ENCODE results near the gene TARDBP. TPM values are rescaled to one million over a fixed set of nuclear protein-coding genes. Genes with fewer than 3 reads are reported as not detected.
A peak's percentile ranks its signal among the peaks of the same experiment; 100 is the strongest.
"Not testable (repeated sequence)": the region's sequence is repeated elsewhere in the genome, so short reads cannot be mapped to it uniquely, and the experiment has no call there.

The TARDBP gene
- total and polyA plus RNA-seq, 4 donors, result 59.2 to 215 (median 160) TPM

GRCh38 chr1:11046625-11047365, 34.3 kb downstream of the TARDBP start, which contains the start of gene MASP2:
Gene MASP2 (minus strand): TSS chr1:11047239. CDS start chr1:11047207, 32 bp downstream.
- no peak for DNase-seq (ENCODE audit: low read depth in 4 of 6, low spot score in 6 of 6)
- no peak within 1 kb of the TSS for H3K27ac ChIP-seq (ENCODE audit: low read depth, low read length)
- no peak within 1 kb of the TSS for H3K4me3 ChIP-seq (ENCODE audit: low read depth, low read length)
- H3K27me3 ChIP-seq (ENCODE audit: control insufficient read depth, insufficient read depth, low read length), result no peaks in the 10 kb centered on the region
- no peaks in the 10 kb centered on the region for H3K9me3 ChIP-seq (ENCODE audit: control insufficient read depth, insufficient read depth, low read length)
- H3K4me1 ChIP-seq (ENCODE audit: control insufficient read depth, insufficient read depth, low read length), result peaks cover under 1% of the 10 kb centered on the region
- no peaks in the 10 kb centered on the region for H3K36me3 ChIP-seq (ENCODE audit: control insufficient read depth, insufficient read depth, low read length)
- WGBS (ENCODE audit: insufficient coverage), result 93% methylated on average over 28 of the region's 28 CpGs

DNA sequence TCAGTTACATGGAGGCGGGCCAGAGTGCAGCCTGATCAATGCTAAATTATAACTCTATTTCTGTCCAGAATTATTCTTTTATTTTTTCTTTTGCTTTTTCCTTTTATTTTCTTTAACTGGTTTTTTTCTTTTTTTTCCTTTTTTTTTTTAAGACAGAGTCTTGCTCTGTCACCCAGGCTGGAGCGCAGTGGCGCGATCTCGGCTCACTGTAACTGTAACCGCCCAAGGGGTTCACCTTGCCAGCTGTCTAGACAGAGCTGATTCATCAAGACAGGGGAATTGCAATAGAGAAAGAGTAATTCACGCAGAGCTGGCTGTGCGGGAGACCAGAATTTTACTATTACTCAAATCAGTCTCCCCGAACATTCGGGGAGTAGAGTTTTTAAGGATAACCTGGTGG, 38.7 kb downstream of the TARDBP start:
- H3K36me3 ChIP-seq (ENCODE audit: control insufficient read depth, insufficient read depth, low read length), result peaks cover 31% of the 10 kb centered on the region
- not testable (repeated sequence) for H3K27me3 ChIP-seq (ENCODE audit: control insufficient read depth, insufficient read depth, low read length); DNase-seq (ENCODE audit: low read depth in 4 of 6, low spot score in 6 of 6); H3K4me3 ChIP-seq (ENCODE audit: low read depth, low read length); H3K27ac ChIP-seq (ENCODE audit: low read depth, low read length); H3K9me3 ChIP-seq (ENCODE audit: control insufficient read depth, insufficient read depth, low read length)
- WGBS (ENCODE audit: insufficient coverage), result 92% methylated on average over 6 of the region's 10 CpGs
- peaks cover 14% of the 10 kb centered on the region for H3K4me1 ChIP-seq (ENCODE audit: control insufficient read depth, insufficient read depth, low read length)

- peaks cover 14% of the 10 kb centered on the region for H3K4me1 ChIP-seq (ENCODE audit: control insufficient read depth, insufficient read depth, low read length)
- no peaks in the 10 kb centered on the region for H3K9me3 ChIP-seq (ENCODE audit: control insufficient read depth, insufficient read depth, low read length)
- peaks cover 39% of the 10 kb centered on the region for H3K36me3 ChIP-seq (ENCODE audit: control insufficient read depth, insufficient read depth, low read length)
- no peak overlapping the region for H3K4me3 ChIP-seq (ENCODE audit: low read depth, low read length)
- H3K27me3 ChIP-seq (ENCODE audit: control insufficient read depth, insufficient read depth, low read length), result no peaks in the 10 kb centered on the region
- 55% methylated on average over 5 of the region's 19 CpGs for WGBS (ENCODE audit: insufficient coverage)
- H3K27ac ChIP-seq (ENCODE audit: low read depth, low read length), result no peak overlapping the region
- DNase-seq (ENCODE audit: low read depth in 4 of 6, low spot score in 6 of 6), result no peak
Observed at GRCh38 chr1:11051781-11052511, 39.5 kb downstream of the TARDBP start.

- H3K4me3 ChIP-seq (ENCODE audit: low read depth, low read length), result no peak overlapping the region
- peaks cover 49% of the 10 kb centered on the region for H3K36me3 ChIP-seq (ENCODE audit: control insufficient read depth, insufficient read depth, low read length)
- H3K27me3 ChIP-seq (ENCODE audit: control insufficient read depth, insufficient read depth, low read length), result no peaks in the 10 kb centered on the region
- H3K9me3 ChIP-seq (ENCODE audit: control insufficient read depth, insufficient read depth, low read length), result no peaks in the 10 kb centered on the region
- WGBS (ENCODE audit: insufficient coverage), result 31% methylated on average over 27 of the region's 29 CpGs
- H3K4me1 ChIP-seq (ENCODE audit: control insufficient read depth, insufficient read depth, low read length), result peaks cover 15% of the 10 kb centered on the region
- peak in 2 of 6 donors; percentile 32 to 33 for DNase-seq (ENCODE audit: low read depth in 4 of 6, low spot score in 6 of 6)
- H3K27ac ChIP-seq (ENCODE audit: low read depth, low read length), result no peak overlapping the region
Observed at GRCh38 chr1:11052839-11053757, 40.6 kb downstream of the TARDBP start.

DNA sequence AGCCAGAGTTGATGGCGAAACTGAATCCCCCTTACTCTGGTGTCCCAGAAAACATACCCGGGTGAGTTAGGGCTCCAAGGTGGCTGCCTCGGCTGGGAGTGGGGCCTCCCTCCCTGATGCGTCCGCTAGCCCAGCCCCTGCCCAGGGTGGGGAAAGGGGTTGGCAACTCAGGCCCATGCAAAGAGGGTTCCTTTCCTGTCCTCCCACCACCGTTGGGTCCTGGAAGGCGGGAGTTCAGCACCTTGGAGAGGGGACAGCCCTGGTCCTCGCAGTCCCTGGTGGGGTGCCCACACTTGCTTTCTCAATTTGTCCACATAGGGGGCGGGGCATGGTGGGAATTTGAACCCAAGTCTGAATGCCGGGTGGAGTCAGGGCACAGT, 41.3 kb downstream of the TARDBP start:
- H3K27me3 ChIP-seq (ENCODE audit: control insufficient read depth, insufficient read depth, low read length), result no peaks in the 10 kb centered on the region
- no peak overlapping the region for H3K4me3 ChIP-seq (ENCODE audit: low read depth, low read length)
- no peak overlapping the region for H3K27ac ChIP-seq (ENCODE audit: low read depth, low read length)
- 62% methylated on average over 5 of the region's 10 CpGs for WGBS (ENCODE audit: insufficient coverage)
- peaks cover 21% of the 10 kb centered on the region for H3K4me1 ChIP-seq (ENCODE audit: control insufficient read depth, insufficient read depth, low read length)
- DNase-seq (ENCODE audit: low read depth in 4 of 6, low spot score in 6 of 6), result no peak
- H3K36me3 ChIP-seq (ENCODE audit: control insufficient read depth, insufficient read depth, low read length), result peaks cover 53% of the 10 kb centered on the region
- no peaks in the 10 kb centered on the region for H3K9me3 ChIP-seq (ENCODE audit: control insufficient read depth, insufficient read depth, low read length)

GRCh38 chr1:11054181-11054580, 41.7 kb downstream of the TARDBP start:
- H3K9me3 ChIP-seq (ENCODE audit: control insufficient read depth, insufficient read depth, low read length), result no peaks in the 10 kb centered on the region
- H3K36me3 ChIP-seq (ENCODE audit: control insufficient read depth, insufficient read depth, low read length), result peaks cover 57% of the 10 kb centered on the region
- DNase-seq (ENCODE audit: low read depth in 4 of 6, low spot score in 6 of 6), result no peak
- H3K27me3 ChIP-seq (ENCODE audit: control insufficient read depth, insufficient read depth, low read length), result no peaks in the 10 kb centered on the region
- 94% methylated on average over 6 of the region's 7 CpGs for WGBS (ENCODE audit: insufficient coverage)
- peaks cover 26% of the 10 kb centered on the region for H3K4me1 ChIP-seq (ENCODE audit: control insufficient read depth, insufficient read depth, low read length)
- H3K27ac ChIP-seq (ENCODE audit: low read depth, low read length), result no peak overlapping the region
- no peak overlapping the region for H3K4me3 ChIP-seq (ENCODE audit: low read depth, low read length)

GRCh38 chr1:11054666-11055065, 42.2 kb downstream of the TARDBP start:
- H3K27ac ChIP-seq (ENCODE audit: low read depth, low read length), result no peak overlapping the region
- DNase-seq (ENCODE audit: low read depth in 4 of 6, low spot score in 6 of 6), result no peak
- no peaks in the 10 kb centered on the region for H3K27me3 ChIP-seq (ENCODE audit: control insufficient read depth, insufficient read depth, low read length)
- 86% methylated on average over 22 of the region's 22 CpGs for WGBS (ENCODE audit: insufficient coverage)
- H3K4me1 ChIP-seq (ENCODE audit: control insufficient read depth, insufficient read depth, low read length), result peaks cover 28% of the 10 kb centered on the region
- H3K36me3 ChIP-seq (ENCODE audit: control insufficient read depth, insufficient read depth, low read length), result peaks cover 57% of the 10 kb centered on the region
- no peak overlapping the region for H3K4me3 ChIP-seq (ENCODE audit: low read depth, low read length)
- H3K9me3 ChIP-seq (ENCODE audit: control insufficient read depth, insufficient read depth, low read length), result no peaks in the 10 kb centered on the region

GRCh38 chr1:11055676-11056075, 43.2 kb downstream of the TARDBP start:
- 100% methylated on average over 3 of the region's 12 CpGs for WGBS (ENCODE audit: insufficient coverage)
- no peak overlapping the region for H3K4me3 ChIP-seq (ENCODE audit: low read depth, low read length)
- peaks cover 57% of the 10 kb centered on the region for H3K36me3 ChIP-seq (ENCODE audit: control insufficient read depth, insufficient read depth, low read length)
- DNase-seq (ENCODE audit: low read depth in 4 of 6, low spot score in 6 of 6), result no peak
- no peak overlapping the region for H3K27ac ChIP-seq (ENCODE audit: low read depth, low read length)
- H3K27me3 ChIP-seq (ENCODE audit: control insufficient read depth, insufficient read depth, low read length), result no peaks in the 10 kb centered on the region
- peaks cover 28% of the 10 kb centered on the region for H3K4me1 ChIP-seq (ENCODE audit: control insufficient read depth, insufficient read depth, low read length)
- no peaks in the 10 kb centered on the region for H3K9me3 ChIP-seq (ENCODE audit: control insufficient read depth, insufficient read depth, low read length)

DNA sequence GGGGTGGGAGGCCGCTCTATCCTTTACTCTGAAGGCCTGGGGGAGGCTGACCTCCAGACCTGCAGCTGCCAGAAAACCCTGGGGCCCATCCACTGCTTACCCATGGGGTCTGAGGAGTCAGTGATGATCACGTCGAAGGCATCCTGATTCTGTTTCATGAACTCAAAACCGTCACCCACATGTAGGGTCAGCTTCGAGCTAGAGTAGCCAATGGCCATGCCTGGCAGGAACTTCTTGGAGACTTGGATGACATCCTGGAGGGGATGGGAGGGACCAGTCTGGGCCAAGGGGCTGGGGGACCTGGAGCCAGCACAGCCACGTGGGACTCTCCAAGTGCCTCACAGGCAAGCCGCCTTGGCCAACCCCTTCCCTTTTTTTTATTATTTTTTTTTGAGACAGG, 44.0 kb downstream of the TARDBP start:
- 95% methylated on average over 5 of the region's 7 CpGs for WGBS (ENCODE audit: insufficient coverage)
- H3K27me3 ChIP-seq (ENCODE audit: control insufficient read depth, insufficient read depth, low read length), result no peaks in the 10 kb centered on the region
- no peak overlapping the region for H3K4me3 ChIP-seq (ENCODE audit: low read depth, low read length)
- H3K27ac ChIP-seq (ENCODE audit: low read depth, low read length), result no peak overlapping the region
- DNase-seq (ENCODE audit: low read depth in 4 of 6, low spot score in 6 of 6), result no peak
- H3K36me3 ChIP-seq (ENCODE audit: control insufficient read depth, insufficient read depth, low read length), result peaks cover 59% of the 10 kb centered on the region
- H3K4me1 ChIP-seq (ENCODE audit: control insufficient read depth, insufficient read depth, low read length), result peaks cover 36% of the 10 kb centered on the region
- no peaks in the 10 kb centered on the region for H3K9me3 ChIP-seq (ENCODE audit: control insufficient read depth, insufficient read depth, low read length)
